HG03558 (cell line): ENCODE results near the gene BMAL2.

Experiments
- ATAC-seq: cut with Tn5 transposase; IDR thresholded peaks from one replicate; pipeline ENCODE4 v1.9.1; 2021; ENCODE audit warnings: moderate number of reproducible peaks; ENCODE audit not compliant: unreplicated experiment; ENCODE audit errors: extremely low read depth

The BMAL2 gene

GRCh38 chr12:27351476-27351875 is 18.8 kb downstream of the BMAL2 start:
- ATAC-seq, result no peak

DNA sequence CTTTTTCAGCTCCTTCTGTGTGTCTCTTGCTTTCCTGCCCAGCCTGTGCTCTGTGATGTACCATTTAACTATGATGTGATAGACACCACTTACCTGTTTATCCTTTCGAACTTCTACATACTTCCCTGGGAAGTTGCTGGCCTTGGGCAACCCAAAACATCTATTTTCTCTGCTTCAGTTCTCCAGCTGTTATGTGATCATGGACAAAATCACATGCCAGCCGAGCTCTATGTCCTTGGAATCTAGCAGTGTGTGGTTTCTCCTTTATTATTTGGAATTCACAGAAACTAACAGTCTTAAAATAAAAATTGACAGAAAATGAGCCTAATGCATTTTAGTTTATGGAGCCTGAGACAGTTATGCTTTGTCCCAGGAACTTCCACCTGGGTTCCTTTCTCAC is 22.9 kb downstream of the BMAL2 start:
- ATAC-seq, result no peak

DNA sequence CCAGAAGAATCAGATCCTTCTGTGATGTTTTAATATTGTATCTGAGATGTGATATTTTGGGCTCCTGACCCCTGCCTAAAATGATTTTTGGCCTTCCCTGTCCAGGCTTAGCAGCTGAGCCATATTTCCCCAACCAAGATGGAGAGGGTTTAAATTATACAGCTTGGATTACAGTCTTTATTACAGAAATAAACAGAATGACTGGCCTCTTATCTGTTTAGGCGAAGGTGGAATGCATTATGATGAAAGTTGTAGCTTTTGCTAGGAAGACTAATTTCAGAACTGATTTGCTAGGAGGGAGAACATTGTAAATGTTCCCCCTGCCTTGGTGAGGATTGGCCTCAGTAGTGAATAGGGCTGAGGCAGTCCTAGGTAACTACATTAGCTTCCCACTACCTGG is 23.3 kb downstream of the BMAL2 start:
- no peak for ATAC-seq

GRCh38 chr12:27359578-27360340 is 27.1 kb downstream of the BMAL2 start:
- ATAC-seq, result no peak

- no peak for ATAC-seq
These were observed 28.7 kb downstream of the BMAL2 start for GRCh38 chr12:27361372-27361771.

DNA sequence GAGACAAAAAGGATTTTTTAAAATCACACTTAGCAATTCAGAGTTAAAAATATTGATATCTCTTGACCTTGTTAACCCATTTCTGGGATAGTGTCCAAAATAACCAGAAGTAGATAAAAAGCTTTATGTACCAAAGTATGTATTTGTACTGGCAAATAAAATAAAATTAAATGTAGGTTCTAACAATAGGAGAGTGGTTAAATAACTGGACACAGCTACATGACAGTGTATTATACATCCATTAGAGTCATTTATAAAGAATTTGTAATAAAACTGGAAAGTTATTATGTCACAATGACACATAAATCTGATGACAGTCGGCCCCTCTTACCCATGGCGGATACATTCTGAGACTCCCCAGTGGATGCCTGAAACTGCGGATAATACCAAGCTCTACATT is 34.0 kb downstream of the BMAL2 start:
- no peak for ATAC-seq

DNA sequence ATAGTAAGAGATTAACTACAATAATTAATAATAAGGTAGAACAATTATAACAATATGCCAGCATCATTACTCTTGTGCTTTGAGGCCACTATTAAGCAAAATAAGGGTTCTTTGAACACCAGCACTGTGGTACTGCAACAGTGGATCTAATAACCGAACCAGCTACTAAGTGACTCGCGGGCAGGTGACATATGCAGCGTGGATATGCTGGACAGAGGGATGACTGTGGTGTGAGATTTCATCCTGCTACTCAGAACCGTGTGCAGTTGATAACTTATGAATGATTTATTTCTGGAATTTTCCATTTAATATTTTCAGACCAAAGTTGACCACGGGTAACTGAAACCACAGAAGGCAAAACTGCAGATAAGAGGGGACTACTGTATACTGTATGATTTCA is 34.4 kb downstream of the BMAL2 start:
- no peak for ATAC-seq

- ATAC-seq, result no peak
These were observed 49.6 kb downstream of the BMAL2 start for GRCh38 chr12:27382171-27382795.
